Activated naive CD4-positive, alpha-beta T cell treated with anti-CD3 and anti-CD28 coated beads, Interleukin-2, amount 50 U/mL, for 16 hours (primary cell): ENCODE results near the gene BAIAP3.
"Not testable (repeated sequence)": the region's sequence is repeated elsewhere in the genome, so short reads cannot be mapped to it uniquely, and the experiment has no call there.

Experiments used
- DNase-seq: peaks from one replicate; pipeline ENCODE4 v3.0.0-alpha.2; 2020

Gene BAIAP3

GRCh38 chr16:1333149-1333812 is at the start of gene BAIAP3:
Gene BAIAP3 (plus strand): TSS chr16:1333645. CDS start chr16:1338550, 4,905 bp downstream.
- peak; percentile 43 for DNase-seq

- DNase-seq: no peak
Observed at GRCh38 chr16:1283996-1284616, 49.3 kb upstream of the BAIAP3 start.

- no peak for DNase-seq
Observed at GRCh38 chr16:1285669-1286512, 47.6 kb upstream of the BAIAP3 start.

GRCh38 chr16:1286513-1287094 is 46.8 kb upstream of the BAIAP3 start:
- DNase-seq: no peak

GRCh38 chr16:1287982-1288670 is 45.3 kb upstream of the BAIAP3 start:
- DNase-seq: no peak

GRCh38 chr16:1288813-1289476 is 44.5 kb upstream of the BAIAP3 start:
- peak; percentile 41 for DNase-seq

GRCh38 chr16:1289477-1289866 is 44.0 kb upstream of the BAIAP3 start:
- DNase-seq: no peak

GRCh38 chr16:1290063-1290501 is 43.4 kb upstream of the BAIAP3 start:
- no peak for DNase-seq

GRCh38 chr16:1290860-1291575 is 42.4 kb upstream of the BAIAP3 start:
- DNase-seq: no peak

GRCh38 chr16:1291576-1291974 is 41.9 kb upstream of the BAIAP3 start:
- no peak for DNase-seq

GRCh38 chr16:1292208-1292607 is 41.2 kb upstream of the BAIAP3 start:
- not testable (repeated sequence) for DNase-seq

- DNase-seq: not testable (repeated sequence)
Observed at GRCh38 chr16:1292808-1293207, 40.6 kb upstream of the BAIAP3 start.

- no peak for DNase-seq
Observed at GRCh38 chr16:1293921-1294656, 39.4 kb upstream of the BAIAP3 start.

GRCh38 chr16:1295465-1295864 is 38.0 kb upstream of the BAIAP3 start:
- no peak for DNase-seq

- not testable (repeated sequence) for DNase-seq
Observed at GRCh38 chr16:1296688-1297017, 36.8 kb upstream of the BAIAP3 start.

GRCh38 chr16:1297018-1297696 is 36.3 kb upstream of the BAIAP3 start:
- DNase-seq: no peak

- no peak for DNase-seq
Observed at GRCh38 chr16:1298406-1298805, 35.0 kb upstream of the BAIAP3 start.

GRCh38 chr16:1299012-1299867 is 34.2 kb upstream of the BAIAP3 start:
- no peak for DNase-seq

- DNase-seq: no peak
Observed at GRCh38 chr16:1299868-1300203, 33.6 kb upstream of the BAIAP3 start.
